ENCODE data around the gene FABP3.
"Not testable (repeated sequence)": the region's sequence is repeated elsewhere in the genome, so short reads cannot be mapped to it uniquely, and the experiment has no call there.

Gene FABP3

DNA sequence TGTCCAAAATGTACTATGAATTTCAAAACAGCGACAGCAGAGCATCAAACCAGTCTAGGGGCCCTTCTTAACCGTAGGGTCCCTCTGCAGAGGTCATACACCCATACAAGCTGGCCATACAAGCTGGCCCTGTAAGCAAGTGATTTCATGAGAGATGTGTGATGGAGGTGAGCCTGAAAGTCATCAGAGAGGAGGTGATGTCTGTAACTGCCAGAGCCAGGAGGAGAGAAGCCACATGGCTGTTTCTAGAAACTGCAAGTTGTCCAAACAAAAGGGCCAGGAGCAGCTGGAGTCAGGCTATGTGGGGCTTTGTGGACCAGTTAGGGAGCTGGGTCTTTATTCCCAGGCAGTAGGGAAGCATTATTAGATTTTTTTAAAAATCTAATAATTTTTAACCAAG, 25.4 kb upstream of the FABP3 start:
- DNase-seq: no peak

DNA sequence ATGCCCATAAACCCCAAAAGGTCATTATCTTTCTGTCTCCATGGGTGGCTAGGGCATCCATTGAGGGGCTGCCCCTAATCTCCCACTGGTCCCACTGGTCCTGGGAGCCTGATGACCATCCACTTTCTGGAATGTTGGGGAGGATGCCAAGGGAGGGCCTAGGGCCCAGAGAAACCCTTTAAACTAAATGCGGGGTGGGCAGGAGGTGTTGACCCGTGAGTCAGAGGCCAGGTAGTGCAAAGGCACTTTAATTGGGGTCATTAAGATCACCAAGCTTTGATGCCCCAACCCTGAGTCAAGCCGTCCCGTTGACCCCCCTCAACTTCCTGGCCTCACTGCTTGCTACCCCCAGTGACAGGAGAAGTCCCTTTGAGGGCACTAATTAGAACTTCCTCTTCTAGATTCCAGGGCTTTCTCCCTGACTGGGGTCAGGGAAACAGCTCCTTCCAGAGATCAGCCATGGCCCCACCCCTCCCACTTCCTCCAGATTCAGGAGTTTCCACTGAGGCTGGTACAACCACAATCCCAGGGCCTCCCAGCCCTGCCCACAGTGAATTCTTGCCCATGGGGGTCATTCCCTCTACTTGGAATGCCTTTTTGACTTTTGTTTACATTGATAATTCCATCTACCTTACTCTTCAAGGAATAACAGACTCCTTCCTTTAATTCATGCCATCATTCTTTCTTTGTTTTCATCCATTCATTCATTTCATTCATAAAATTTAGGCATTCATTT, 24.7 kb upstream of the FABP3 start:
- DNase-seq: no peak

DNA sequence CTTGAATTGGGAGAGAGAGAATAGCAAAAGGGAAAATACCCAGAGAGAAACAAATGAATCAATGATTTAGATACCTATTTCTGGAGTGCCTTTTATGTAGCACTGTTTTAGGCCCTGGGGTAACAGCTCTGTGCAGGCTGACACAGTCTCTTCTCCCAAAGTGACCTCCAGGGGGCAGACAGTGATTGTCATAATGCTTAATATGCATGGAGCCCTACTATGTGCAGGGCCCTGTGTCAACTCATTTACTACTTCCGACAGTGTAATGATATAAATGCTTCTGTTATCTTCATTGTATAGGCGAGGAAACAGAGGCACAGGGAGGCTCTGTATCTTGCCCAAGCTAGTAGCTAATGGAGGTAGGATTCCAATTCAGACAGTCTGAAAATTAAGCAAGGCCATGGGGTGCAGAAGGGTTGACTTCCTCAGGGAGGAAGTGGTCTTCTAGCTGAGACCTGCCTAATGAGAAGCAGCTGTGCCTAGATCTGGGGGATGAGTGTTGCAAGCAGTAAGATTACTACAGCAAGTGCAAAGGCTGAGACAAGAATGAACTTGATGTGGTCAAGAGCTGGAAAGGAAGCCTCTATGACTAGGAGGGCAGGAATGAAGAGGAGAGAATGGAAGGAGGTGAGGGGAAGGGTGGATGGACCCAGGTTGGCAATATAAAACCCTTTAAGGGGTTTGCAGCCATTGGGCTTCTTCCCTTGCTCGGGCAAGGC, 23.9 kb upstream of the FABP3 start:
- DNase-seq: no peak

- DNase-seq: peak; percentile 58
Observed at GRCh38 chr1:31394584-31395193, 21.8 kb upstream of the FABP3 start.

DNA sequence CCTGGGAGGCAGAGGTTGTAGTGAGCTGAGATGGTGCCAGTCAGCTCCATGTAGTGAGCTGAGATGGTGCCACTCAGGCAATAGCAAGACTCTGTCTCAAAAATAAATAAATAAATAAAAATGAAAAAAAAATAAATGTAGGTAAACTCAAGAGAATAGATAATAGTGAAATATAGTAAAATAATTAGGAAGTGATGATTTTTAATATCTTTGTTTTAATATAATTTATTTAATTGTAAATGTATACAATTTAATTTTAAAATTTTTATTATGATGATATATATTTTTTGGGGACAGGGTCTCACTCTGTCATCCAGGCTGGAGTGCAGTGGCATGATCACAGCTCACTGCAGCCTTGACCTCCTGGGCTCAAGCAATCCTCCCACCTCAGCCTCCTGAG, 20.6 kb upstream of the FABP3 start:
- no peak for DNase-seq

- DNase-seq: no peak
Observed at GRCh38 chr1:31390071-31390470, 17.2 kb upstream of the FABP3 start.

GRCh38 chr1:31389616-31390015, 16.7 kb upstream of the FABP3 start:
- DNase-seq: no peak

DNA sequence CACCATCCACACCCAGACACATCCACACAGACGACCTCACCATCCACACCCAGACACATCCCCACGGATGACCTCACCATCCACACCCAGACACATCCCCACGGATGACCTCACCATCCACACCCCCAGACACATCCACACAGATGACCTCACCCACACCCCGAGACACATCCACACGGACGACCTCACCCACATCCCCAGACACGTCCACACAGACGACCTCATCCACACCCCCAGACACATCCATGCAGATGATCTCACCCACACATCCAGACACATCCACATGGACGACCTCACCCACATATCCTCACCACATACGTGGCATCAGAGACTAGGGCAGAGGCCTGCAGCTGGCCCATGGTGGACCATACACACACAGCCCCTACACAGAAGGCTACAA, 14.7 kb upstream of the FABP3 start:
- DNase-seq: no peak

- DNase-seq: not testable (repeated sequence)
Observed at GRCh38 chr1:31386576-31387243, 13.8 kb upstream of the FABP3 start.

DNA sequence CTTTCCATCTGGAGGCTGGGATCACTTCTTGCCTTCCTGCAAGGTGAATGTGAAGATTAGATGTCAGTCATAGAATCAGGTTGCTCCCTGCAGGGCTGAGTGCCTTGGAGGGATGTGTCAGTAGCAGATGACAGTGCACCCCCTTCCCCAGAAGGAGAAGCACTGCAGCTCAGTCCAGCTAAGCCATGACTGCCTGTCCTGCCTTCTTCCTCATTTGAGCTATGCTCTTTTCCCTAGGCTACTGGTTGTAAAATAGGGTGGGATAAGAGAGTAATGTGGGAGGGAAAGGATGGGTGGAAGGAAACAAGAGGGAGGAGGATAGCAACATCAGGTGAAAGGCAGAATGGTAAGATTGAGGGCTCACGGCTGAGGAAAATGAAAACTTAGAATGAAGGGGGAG, 11.1 kb upstream of the FABP3 start:
- DNase-seq: no peak

DNA sequence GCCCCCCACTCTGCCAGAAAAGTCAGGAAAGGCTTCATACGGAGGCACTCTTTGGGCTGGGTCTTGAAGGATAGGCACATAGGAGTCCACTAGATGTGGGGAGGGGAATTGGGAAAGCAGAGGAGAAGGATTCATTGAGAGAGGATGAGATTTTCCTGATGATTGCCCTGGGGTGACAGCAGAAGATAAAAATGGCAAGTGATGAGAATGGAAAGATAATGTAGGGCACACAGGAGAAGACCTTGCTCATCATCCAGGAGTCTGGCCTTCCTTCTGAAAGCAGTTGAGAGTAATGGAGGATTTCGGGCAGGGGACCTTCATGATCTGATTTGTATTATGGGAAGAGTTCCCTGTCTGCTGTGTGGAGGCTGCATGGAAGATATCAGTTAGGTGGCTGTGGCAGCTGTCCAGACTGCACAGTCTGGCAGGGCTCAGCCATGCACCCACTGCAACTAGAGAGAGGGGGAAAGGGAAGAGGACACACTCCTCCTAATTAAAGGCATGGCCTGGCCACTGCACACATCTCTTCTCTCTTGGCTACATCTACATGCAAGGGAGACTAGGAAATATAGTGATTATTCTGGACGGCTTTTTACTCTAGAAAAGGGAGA, 9.6 kb upstream of the FABP3 start:
- no peak for DNase-seq

GRCh38 chr1:31381394-31382294, 8.8 kb upstream of the FABP3 start:
- no peak for DNase-seq

DNA sequence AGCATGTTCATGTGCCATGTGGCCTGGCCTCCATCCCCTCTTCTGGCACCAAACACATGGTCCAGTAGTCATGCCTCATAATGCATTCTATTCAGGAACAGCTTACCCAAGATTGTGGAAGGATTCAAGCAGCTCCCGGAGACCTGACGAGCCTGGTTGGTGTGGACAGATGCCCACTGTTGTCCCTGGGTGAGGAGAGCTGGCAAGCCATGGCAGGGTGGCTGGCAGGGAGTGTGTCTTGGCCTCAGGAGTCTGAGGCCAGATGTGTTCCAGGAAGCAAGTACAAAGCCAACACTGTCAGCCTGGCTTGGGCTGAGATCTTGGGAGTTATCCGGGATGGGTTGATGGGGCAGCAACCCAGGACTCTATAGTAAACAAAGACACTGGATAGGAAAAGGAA, 7.3 kb upstream of the FABP3 start:
- DNase-seq: no peak

- DNase-seq: no peak
Observed at GRCh38 chr1:31378001-31378400, 5.1 kb upstream of the FABP3 start.

GRCh38 chr1:31377364-31377863, 4.5 kb upstream of the FABP3 start:
- no peak for DNase-seq

- DNase-seq: no peak
Observed at GRCh38 chr1:31376375-31377134, 3.7 kb upstream of the FABP3 start.

GRCh38 chr1:31374511-31375196, 1.8 kb upstream of the FABP3 start:
- DNase-seq: no peak

- DNase-seq: no peak
Observed at GRCh38 chr1:31373897-31374486, 1.1 kb upstream of the FABP3 start.

DNA sequence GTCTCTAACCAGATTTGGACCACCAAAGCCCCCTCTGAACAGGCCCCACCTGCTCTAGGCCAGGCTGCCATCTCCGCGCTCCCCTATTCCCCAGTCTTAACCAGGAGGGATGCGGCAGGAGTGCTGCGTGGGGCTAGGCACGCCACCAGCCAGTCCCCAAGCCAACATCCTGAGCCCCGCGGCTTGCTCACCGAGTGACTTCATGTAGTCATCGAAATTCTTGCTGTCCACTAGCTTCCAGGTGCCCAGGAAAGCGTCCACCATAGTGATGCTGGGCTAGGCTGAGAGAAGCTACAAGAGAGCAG, 173 bp downstream of the FABP3 start:
- DNase-seq: no peak

DNA sequence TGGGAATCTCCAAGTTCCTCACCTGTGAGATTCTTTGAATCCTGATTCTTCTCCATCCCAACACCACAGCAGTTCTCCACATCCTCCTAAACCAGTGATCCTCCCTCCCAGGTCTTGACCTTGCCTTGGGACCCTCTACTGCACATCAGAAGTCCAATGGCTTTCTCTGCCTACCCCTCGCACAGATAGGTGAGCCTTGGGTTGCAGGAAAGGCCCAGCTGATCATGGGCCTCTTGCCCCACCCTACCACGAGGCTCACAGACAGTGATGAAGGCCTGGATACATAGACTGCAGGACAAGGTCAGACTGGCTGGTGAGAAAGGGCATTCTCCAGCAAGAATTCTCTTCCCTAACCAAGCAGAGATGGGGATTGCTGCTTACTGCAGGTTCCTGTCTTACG, 825 bp downstream of the FABP3 start:
- no peak for DNase-seq

All from central memory CD4-positive, alpha-beta T cell (primary cell).